Retinal pigment epithelial cell (primary cell): Measurements from ENCODE around the gene HMGCL.

Experiments
- DNase-seq: peaks from one replicate; pipeline ENCODE4 v3.0.0-alpha.2; 2010; ENCODE audit warnings: low read depth
- H3K4me3 ChIP-seq: 2 replicates; pipeline ENCODE4 v1.5.1; 2011; ENCODE audit warnings: mild to moderate bottlenecking, low read length, control low read depth, moderate library complexity
- TF ChIP-seq, protein P1 (sequence below): conservative IDR thresholded peaks from 2 replicates; pipeline ENCODE4 v1.5.1; 2011; ENCODE audit warnings: low read depth, low read length, control low read depth, inconsistent platforms

HMGCL gene

GRCh38 chr1:23779826-23780371 is 45.3 kb downstream of the HMGCL start:
- TF ChIP-seq, protein P1, sequence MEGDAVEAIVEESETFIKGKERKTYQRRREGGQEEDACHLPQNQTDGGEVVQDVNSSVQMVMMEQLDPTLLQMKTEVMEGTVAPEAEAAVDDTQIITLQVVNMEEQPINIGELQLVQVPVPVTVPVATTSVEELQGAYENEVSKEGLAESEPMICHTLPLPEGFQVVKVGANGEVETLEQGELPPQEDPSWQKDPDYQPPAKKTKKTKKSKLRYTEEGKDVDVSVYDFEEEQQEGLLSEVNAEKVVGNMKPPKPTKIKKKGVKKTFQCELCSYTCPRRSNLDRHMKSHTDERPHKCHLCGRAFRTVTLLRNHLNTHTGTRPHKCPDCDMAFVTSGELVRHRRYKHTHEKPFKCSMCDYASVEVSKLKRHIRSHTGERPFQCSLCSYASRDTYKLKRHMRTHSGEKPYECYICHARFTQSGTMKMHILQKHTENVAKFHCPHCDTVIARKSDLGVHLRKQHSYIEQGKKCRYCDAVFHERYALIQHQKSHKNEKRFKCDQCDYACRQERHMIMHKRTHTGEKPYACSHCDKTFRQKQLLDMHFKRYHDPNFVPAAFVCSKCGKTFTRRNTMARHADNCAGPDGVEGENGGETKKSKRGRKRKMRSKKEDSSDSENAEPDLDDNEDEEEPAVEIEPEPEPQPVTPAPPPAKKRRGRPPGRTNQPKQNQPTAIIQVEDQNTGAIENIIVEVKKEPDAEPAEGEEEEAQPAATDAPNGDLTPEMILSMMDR: no peak
- H3K4me3 ChIP-seq: peak overlapping the region; percentile 64
- DNase-seq: no peak

GRCh38 chr1:23777979-23778814 is 47.0 kb downstream of the HMGCL start, which contains the start of gene PITHD1:
PITHD1 (plus strand) TSS chr1:23778418; CDS start chr1:23778516, 98 bp downstream.
- H3K4me3 ChIP-seq: peak within 1 kb of the TSS; percentile 64
- TF ChIP-seq, protein P1: no peak
- DNase-seq: no peak

GRCh38 chr1:23776217-23776616 is 49.0 kb downstream of the HMGCL start:
- DNase-seq: no peak
- TF ChIP-seq, protein P1: no peak
- no peak overlapping the region for H3K4me3 ChIP-seq

GRCh38 chr1:23774174-23774880 is 50.9 kb downstream of the HMGCL start:
- no peak overlapping the region for H3K4me3 ChIP-seq
- TF ChIP-seq, protein P1: no peak
- no peak for DNase-seq

GRCh38 chr1:23772854-23773242 is 52.4 kb downstream of the HMGCL start:
- H3K4me3 ChIP-seq: no peak overlapping the region
- TF ChIP-seq, protein P1: no peak
- no peak for DNase-seq

DNA sequence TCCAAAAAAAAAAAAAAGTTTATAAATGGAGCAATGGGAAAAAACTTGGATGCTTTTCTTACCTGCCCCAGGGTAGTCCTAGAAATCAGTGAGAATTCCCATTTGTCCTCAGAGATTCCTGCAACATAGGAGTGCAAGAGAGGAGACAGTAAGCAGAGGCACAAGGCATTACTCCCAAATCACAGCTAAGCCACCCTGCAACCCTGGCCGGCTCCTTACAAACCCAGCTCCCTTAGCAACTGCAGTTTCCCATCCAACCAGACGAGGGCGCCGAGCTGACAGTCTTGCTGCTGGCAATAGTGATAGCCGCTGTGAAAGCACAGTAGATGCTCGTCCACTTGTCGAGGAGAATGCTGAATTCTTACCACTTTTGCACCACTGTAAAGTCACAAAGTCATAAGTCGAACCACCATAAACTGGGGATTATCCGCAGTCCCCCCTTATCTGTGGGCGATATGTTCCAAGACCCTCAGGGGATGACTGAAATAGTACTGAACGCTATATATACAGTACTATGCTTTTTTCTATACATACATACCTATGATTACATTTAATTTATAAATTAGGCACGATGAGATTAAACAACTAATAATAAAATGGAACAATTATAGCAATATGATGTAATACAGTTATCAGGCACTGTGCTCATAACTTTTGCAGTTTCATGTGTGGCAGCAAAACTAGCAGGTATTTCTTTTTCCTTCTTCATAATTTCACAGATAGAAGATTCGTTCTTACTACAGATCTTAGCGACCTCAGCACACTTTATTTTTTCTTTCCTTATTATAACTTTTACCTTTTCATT is 53.0 kb downstream of the HMGCL start:
- TF ChIP-seq, protein P1: peak; percentile 98
- no peak overlapping the region for H3K4me3 ChIP-seq

More for the DNA sequence above, 53.0 kb downstream of the HMGCL start:
- no peak for DNase-seq
